RPMI7951 (cell line): ENCODE measurements around the gene RAB3B. TPM values are rescaled to one million over a fixed set of nuclear protein-coding genes. Genes with fewer than 3 reads are reported as not detected.
A peak's percentile ranks its signal among the peaks of the same experiment; 100 is the strongest.
"Not testable (repeated sequence)": the region's sequence is repeated elsewhere in the genome, so short reads cannot be mapped to it uniquely, and the experiment has no call there.

Source experiments
- DNase-seq: peaks from one replicate; pipeline ENCODE4 v3.0.0-alpha.2; 2012; ENCODE audit warnings: low read depth
- total RNA-seq: library from RNA; depleted of rRNA; stranded (reverse); fragments of >200 nt; shearing (Covaris generic); gene quantifications from 2 replicates; pipeline ENCODE4 v1.2.3, GENCODE V29; 2014; rRNA removed

Gene RAB3B, protein sequence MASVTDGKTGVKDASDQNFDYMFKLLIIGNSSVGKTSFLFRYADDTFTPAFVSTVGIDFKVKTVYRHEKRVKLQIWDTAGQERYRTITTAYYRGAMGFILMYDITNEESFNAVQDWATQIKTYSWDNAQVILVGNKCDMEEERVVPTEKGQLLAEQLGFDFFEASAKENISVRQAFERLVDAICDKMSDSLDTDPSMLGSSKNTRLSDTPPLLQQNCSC
- 5.5 and 5.6 TPM in 2 replicates for total RNA-seq

DNA sequence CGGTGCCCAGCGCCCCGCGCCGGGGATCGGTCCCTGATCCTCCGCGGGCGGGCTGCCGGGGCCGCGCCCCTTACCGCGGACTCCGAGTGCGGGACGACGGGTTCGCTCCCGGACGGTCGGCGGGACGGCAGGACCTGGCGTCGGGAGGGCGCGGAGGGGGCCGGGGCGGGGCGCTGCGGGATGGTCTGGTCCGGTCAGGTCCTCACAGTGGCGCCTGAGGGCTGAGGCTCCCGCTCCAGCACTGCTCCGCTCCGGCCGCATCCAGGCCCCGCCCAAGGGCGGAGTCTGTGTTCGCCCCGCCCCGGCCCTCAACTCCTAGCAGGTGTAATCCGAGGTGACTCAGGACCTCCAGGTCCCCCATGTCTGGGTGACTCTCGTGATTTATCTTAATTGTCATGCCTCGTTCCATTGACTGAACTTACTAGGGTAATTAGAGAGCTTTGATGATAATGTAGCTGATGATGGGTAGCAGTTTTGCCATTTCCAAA, at the start of gene RAB3B:
Gene RAB3B, minus strand, starts transcription at position 223 of the 488 bp plus-strand sequence. CDS start 13,583 bp downstream, outside the sequence.
- peak; percentile 62 for DNase-seq

DNA sequence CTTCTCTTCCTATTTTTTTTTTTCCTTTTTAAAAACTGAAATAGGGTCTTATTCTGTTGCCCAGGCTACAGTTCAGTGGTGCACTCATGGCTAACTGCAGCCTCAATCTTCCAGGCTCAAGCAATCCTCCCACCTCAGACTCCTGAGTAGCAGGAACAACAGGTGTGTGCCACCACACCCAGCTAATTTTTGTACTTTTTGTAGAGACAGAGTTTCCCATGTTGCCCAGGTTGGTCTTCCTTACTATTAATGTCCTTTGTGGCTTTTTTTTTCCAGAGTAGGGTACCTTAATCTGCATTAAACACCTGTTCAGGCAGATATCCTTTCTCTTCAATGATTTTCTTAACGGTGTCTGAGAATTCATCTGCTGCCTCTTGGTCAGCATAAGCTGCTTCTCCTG, 47.4 kb upstream of the RAB3B start:
- DNase-seq: no peak

DNA sequence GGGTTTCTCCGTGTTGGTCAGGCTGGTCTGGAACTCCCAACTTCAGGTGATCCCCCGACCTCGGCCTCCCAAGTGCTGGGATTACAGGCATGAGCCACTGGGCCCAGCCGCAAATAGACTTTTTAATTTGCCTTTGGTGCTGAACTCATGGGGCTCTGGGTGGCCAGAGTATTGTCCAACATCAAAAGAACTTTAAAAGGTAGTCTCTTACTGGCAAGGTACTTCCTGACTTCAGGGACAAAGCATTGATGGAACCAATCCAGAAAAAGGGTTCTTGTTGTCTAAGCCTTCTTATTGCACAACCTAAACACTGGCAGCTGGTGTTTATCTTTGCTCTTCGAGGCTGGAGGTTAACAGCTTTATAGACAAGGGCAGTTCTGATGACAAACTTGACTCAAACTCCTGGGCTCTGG, 46.9 kb upstream of the RAB3B start:
- DNase-seq: no peak

DNA sequence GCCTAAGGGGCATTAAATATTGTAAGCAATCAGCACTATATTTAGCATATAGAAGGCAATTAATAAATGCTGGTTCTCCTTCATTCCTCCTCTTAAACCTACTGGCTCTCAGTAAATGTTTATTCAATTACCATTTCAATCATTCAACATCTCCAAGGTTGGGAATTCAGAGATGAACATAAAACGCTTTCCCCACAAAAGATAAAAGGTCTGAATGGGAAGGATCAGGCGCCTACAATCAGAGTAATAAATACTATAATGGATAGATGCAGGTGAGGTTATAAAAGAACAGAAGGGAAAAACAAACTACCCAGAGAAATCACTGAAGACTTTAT, 43.5 kb upstream of the RAB3B start:
- no peak for DNase-seq

DNA sequence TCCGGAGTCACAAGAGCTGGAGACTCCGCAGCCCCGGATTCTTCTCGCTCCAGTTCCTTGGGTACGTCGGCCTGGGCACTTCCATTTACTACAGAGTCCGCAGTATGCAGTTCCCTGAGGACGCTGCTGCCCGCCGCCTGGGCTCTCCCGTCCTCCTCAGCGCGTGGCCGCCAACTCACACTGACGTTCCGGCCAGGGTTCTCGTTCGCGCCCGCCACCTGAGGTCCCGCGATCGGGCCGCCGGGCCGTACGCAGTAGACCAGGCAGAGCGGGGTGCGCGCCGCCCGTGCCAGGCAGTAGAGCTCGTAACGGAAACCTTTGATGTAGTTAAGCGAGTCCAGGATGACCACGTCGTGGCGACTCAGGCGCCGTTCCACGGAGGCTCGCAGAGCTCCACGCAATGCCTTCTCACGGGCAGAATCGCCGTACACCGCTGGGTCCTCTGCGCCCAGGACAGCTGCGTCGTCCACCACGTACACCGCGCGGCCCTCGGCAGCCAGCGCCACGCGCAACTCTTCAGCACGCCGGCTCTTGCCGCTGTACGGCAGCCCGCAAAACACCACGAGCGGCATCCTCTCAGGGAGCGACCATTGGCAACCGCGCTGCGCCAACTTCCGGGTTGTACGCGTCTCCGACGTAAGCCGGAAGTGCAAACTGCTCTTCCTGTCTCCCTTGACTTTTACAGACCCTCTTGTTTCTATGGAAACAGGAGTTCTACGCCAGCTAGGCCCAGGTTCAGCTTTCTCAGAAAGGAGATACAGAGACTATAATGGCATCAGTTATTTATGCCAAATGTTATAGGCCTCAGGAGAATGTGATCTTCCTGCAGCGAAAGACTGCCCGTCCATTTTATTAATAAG, 42.9 kb upstream of the RAB3B start, which contains the start of gene KTI12:
Gene KTI12, minus strand, starts transcription at position 621 of the 860 bp plus-strand sequence. Its CDS starts 49 bp downstream, at position 572.
- peak; percentile 92 for DNase-seq

GRCh38 chr1:52032785-52033131, 42.3 kb upstream of the RAB3B start:
- peak; percentile 75 for DNase-seq

DNA sequence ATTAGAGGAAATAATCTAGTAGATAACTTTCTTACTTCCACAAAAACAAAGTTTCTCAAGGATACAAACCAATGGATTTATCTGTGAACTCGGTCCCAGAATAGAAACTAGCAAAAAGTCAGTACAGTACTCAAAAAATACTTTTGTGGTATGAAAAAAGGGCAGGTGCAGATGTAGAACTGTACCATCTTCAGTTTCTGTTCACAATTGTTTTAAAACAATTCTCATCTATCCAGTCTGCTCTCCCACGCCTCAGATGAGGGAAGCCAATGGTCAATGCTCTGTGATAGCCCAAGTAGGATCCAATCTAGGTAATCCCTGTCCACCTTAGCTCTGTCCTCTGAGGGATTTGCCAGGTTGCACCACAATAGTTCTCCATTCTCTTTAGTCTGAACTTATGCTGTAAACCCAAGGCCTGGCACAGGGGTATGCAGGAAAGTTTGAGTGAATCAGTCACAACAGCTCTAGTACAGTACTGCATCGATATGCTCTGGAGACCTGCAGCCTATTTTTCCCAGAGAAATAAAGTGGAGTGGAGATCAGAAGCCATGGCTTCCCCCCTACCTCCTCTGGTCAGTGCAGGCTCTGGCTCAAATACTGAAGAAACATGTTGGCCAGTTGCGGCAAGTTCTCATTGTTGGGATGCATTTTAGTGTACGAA, 41.8 kb upstream of the RAB3B start:
- DNase-seq: no peak

DNA sequence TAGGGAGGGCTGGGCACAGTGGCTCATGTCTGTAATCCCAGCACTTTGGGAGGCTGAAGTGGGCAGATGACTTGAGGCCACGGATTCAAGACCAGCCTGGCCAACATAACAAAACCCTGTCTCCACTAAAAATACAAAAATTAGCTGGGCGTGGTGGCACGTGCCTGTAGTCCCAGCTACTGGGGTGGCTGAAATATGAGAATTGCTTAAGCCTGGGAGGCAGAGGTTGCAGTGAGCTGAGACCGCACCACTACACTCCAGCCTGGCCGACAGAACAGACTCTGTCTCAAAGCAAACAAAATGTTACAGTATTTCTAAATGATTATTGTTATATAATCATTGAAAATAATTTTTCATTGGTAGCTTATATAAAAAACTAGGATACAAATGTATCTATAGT, 38.3 kb upstream of the RAB3B start:
- not testable (repeated sequence) for DNase-seq

DNA sequence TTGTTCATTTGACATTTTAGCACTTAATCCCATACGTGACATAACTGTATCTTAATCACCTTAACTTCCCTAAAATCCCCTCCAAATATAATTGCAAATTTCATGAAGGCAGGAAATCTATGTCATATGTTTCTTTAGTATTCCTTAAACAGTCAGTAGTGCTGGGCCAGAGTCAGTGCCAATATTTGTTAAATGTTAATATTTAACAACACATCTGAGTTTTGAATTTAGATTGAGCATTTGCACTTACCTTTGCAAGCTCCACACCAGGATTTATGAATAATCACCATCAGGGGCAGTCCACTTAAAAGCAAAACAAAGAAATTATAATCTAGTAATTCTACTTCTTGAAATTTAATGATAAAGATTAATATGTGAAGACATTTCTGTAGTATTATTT, 37.8 kb upstream of the RAB3B start:
- no peak for DNase-seq

DNA sequence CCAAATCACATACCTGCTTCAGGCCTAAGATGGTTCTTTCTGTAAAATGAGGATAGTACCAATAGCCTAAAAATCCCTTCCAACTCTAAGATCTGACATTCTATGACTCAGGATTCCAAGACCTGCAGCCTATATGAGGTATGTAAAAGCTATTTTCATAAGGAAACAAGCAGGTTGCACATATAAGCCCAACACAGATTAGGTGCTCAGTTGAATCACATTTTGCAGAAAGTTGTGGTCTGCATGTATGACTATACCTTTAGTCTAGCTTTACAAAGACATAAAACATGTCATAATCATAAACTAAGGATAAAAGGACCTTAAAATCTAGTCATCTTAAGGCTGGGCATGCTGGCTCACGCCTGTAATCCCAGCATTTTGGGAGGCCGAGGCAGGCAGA, 35.8 kb upstream of the RAB3B start:
- no peak for DNase-seq

DNA sequence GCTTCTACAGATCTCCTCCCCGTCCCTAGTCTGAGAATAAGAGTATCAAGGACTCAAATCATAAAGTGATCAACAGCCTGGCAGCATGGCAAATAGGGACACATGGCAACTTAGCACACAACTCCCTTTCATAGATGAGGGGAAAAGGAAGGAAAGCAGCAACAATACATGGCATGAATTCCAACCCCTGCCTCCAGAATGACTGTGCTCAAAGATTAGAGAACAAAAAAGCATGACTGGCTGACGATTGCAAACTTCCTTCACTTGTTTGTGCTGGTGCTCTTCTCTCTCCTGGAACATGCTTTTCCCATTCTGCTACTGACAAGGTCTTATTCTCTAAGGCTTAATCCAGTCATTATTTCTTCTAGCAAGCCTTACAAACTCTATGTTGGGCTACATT, 31.6 kb upstream of the RAB3B start:
- no peak for DNase-seq

GRCh38 chr1:52008071-52008809, 17.7 kb upstream of the RAB3B start:
- no peak for DNase-seq

GRCh38 chr1:52007215-52008002, 16.9 kb upstream of the RAB3B start:
- DNase-seq: no peak

DNA sequence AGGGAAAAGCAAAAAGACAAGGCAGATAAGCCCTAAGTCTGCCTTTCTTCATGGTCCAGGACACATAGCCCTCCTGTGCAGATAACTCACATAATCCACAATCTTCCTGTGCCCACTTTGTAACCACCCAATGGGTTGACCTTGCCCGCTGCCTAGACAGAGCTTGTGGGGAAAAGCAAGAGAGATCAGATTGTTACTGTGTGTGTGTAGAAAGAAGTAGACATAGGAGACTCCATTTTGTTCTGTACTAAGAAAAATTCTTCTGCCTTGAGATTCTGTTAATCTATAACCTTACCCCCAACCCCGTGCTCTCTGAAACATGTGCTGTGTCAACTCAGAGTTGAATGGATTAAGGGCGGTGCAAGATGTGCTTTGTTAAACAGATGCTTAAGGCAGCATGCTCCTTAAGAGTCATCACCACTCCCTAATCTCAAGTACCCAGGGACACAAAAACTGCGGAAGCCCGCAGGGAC, 15.6 kb upstream of the RAB3B start:
- not testable (repeated sequence) for DNase-seq

DNA sequence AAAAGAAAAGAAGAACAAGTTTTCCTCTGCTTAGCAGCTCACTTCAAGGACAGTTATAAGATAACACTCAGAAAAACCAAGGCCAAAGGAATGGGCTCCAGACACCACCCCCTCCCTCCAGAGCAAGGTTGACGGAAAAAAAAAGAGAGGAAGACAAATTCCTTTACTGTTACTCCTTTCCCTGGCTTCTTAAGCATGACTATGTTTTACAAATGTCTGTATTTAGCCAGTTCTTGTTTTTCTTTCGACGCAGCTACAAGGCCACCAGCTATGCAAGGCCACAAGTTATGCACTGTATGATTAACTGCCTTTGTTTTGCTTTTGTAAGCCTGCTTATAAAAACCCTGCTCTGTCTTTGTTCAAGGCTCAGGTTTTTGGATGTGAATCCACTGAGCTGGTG, 15.0 kb upstream of the RAB3B start:
- peak; percentile 24 for DNase-seq

GRCh38 chr1:52003877-52004276, 13.4 kb upstream of the RAB3B start:
- DNase-seq: no peak

DNA sequence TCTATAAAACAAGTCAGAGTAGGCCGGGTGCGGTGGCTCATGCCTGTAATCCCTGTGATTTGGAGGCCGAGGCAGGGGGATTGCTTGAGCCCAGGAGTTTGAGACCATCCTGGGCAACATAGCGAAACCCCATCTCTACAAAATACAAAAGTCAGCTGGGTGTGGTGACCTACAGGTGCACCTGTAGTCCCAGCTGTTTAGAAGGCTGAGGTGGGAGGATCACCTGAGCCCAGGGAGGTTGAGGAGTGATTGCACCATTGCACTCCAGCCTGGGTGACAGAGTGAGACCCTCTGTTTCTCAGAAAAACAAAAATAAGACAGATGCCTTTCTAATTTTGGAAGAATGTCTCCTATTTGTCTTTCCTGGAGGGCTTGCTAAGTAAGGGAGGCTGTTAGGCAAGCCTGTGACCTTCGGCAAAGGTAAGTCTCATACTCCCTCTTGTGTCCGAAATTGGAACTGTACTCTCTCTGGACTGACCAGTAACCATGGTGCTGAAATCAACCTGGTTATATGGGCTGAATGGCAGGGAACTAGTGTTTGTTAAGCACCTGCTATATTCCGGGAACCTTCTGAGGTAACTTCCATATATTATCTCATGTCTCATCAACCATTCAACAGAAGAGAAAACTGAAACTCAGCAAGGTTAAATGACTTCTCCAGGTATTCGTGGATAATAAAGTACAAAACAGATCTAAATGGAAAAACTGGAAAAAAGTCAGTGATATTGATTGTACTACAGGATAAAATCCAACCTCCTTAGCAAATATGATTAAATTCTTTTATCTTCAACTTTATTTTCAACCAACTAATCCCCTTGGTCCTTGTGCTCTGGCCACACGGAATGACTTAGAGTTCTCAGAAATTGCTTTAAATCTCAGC, 11.8 kb upstream of the RAB3B start:
- peak; percentile 82 for DNase-seq

- no peak for DNase-seq
Measured at GRCh38 chr1:51998701-51999100, 8.2 kb upstream of the RAB3B start.

GRCh38 chr1:51997974-51998382, 7.5 kb upstream of the RAB3B start:
- no peak for DNase-seq
